IPS DF 6.9 (cell line): ENCODE data around the gene TNFRSF9.
"Not testable (repeated sequence)": the region's sequence is repeated elsewhere in the genome, so short reads cannot be mapped to it uniquely, and the experiment has no call there.

Experiments
- DNase-seq: peaks from one replicate; pipeline ENCODE4 v3.0.0-alpha.2; 2013; ENCODE audit warnings: low read depth, low spot score
- H3K27ac ChIP-seq: one replicate; pipeline ENCODE4 v1.5.1; 2013; ENCODE audit warnings: low read length, control low read depth
- H3K27me3 ChIP-seq: 2 replicates; pipeline ENCODE4 v1.6.1; 2013; ENCODE audit warnings: mild to moderate bottlenecking, low read length; ENCODE audit not compliant: control insufficient read depth, insufficient read depth
- H3K36me3 ChIP-seq: 2 replicates; pipeline ENCODE4 v1.6.1; 2013; ENCODE audit warnings: low read length; ENCODE audit not compliant: control insufficient read depth, insufficient read depth
- H3K4me1 ChIP-seq: 2 replicates; pipeline ENCODE4 v1.6.1; 2013; ENCODE audit warnings: low read length; ENCODE audit not compliant: control insufficient read depth, insufficient read depth
- H3K4me3 ChIP-seq: 2 replicates; pipeline ENCODE4 v1.5.1; 2013; ENCODE audit warnings: mild to moderate bottlenecking, low read length
- H3K9me3 ChIP-seq: 2 replicates; pipeline ENCODE4 v1.6.1; 2013; ENCODE audit warnings: low read length, inconsistent platforms; ENCODE audit not compliant: control insufficient read depth, insufficient read depth
- WGBS: extraction: QIAGEN DNeasy Blood & Tissue Kit; methylation state at CpG from one replicate; pipeline ENCODE4 v1.1.7; 2013; ENCODE audit warnings: mixed read lengths, missing lambda C conversion rate; ENCODE audit not compliant: insufficient read length, insufficient coverage; 5-methylcytosine and 5-hydroxymethylcytosine counted together

The TNFRSF9 gene

DNA sequence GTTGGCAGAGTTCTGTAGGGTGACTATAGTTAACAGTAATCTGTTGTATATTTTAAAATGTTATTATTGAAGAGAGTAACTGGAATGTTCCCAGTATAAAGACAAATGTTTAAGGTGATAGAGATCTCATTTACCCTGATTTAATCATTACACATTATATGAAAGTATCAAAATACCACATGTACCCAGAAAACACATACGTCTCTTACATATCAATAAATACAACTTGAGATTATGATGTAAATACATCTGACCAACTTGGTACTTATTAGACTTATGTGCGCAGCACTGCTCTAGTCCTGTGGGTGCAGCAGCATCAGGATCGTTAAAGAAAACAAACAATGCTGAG is 20.2 kb upstream of the TNFRSF9 start:
- no peak overlapping the region for H3K27ac ChIP-seq
- DNase-seq: no peak
- peak overlapping the region; percentile 74; the same call in 1 of the 2 replicates for H3K4me3 ChIP-seq
- no peaks in the 10 kb centered on the region for H3K4me1 ChIP-seq
- H3K27me3 ChIP-seq: no peaks in the 10 kb centered on the region
- peaks cover 7% of the 10 kb centered on the region for H3K36me3 ChIP-seq
- H3K9me3 ChIP-seq: no peaks in the 10 kb centered on the region
- no CpG with 5 or more reads among the region's 3 CpGs for WGBS

DNA sequence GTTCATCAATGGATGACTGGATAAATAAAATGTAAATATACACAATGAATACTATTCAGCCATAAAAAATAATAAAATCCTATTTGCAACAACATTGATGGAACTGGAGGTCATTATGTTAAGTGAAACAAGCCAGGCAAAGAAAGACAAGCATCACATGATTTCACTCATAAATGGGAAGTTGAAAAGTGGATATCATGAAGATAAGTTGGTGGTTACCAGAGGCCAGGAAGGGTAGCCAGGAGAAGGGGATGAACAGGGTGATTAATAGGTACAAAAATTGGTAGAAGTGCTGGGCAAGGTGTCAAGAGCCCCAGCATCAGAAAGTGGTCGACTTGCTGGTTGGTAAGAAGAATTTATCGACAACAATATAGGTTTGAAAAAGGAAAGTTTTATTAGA is 19.5 kb upstream of the TNFRSF9 start:
- no peaks in the 10 kb centered on the region for H3K4me1 ChIP-seq
- no peak for DNase-seq
- H3K4me3 ChIP-seq: no peak overlapping the region; the same call in 1 of the 2 replicates
- peaks cover 2% of the 10 kb centered on the region; the same call in 1 of the 2 replicates for H3K36me3 ChIP-seq
- WGBS: no CpG with 5 or more reads among the region's 2 CpGs
- no peaks in the 10 kb centered on the region for H3K9me3 ChIP-seq
- H3K27me3 ChIP-seq: no peaks in the 10 kb centered on the region
- no peak overlapping the region for H3K27ac ChIP-seq

- no CpG with 5 or more reads among the region's 10 CpGs for WGBS
- H3K27me3 ChIP-seq: no peaks in the 10 kb centered on the region
- DNase-seq: no peak
- H3K27ac ChIP-seq: no peak overlapping the region
- H3K9me3 ChIP-seq: no peaks in the 10 kb centered on the region
- H3K4me1 ChIP-seq: no peaks in the 10 kb centered on the region
- no peak overlapping the region for H3K4me3 ChIP-seq
- H3K36me3 ChIP-seq: no peaks in the 10 kb centered on the region
These were observed 15.8 kb upstream of the TNFRSF9 start for GRCh38 chr1:7956218-7957032.

DNA sequence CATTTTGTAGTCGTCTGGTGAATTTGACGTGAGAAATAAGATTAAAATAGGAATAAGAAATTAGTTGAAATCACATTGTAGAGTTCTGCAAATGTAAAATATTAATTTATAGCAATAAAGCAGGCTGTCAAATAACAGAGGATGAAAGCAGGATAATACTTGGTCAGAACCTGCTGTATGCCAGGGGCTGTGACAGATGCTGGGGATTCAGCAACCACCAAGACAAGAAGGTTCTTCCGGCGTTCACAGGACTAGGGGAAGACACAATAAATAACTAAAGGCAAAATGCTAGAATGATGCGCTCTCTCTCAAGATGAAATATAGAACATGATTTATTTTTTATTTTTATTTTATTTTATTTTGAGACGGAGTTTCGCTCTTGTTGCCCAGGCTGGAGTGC is 14.0 kb upstream of the TNFRSF9 start:
- no peak overlapping the region for H3K4me3 ChIP-seq
- no CpG with 5 or more reads among the region's 7 CpGs for WGBS
- no peaks in the 10 kb centered on the region for H3K4me1 ChIP-seq
- H3K27ac ChIP-seq: no peak overlapping the region
- no peaks in the 10 kb centered on the region for H3K36me3 ChIP-seq
- no peaks in the 10 kb centered on the region for H3K27me3 ChIP-seq
- DNase-seq: no peak
- no peaks in the 10 kb centered on the region for H3K9me3 ChIP-seq

GRCh38 chr1:7953850-7954609 is 13.4 kb upstream of the TNFRSF9 start:
- DNase-seq: no peak

GRCh38 chr1:7952791-7953190 is 12.2 kb upstream of the TNFRSF9 start:
- H3K27me3 ChIP-seq, H3K4me1 ChIP-seq, H3K36me3 ChIP-seq, H3K27ac ChIP-seq, H3K4me3 ChIP-seq, DNase-seq, H3K9me3 ChIP-seq: not testable (repeated sequence)
- no CpG with 5 or more reads among the region's 30 CpGs for WGBS

More at GRCh38 chr1:7953850-7954609, 13.4 kb upstream of the TNFRSF9 start:
- Histone ChIP-seq H3K36me3 (no peaks in the 10 kb centered on the region), H3K4me3 (peak overlapping the region; percentile 31; the same call in 1 of the 2 replicates), H3K27me3 (no peaks in the 10 kb centered on the region), H3K9me3 (no peaks in the 10 kb centered on the region), H3K4me1 (no peaks in the 10 kb centered on the region), H3K27ac (no peak overlapping the region)
- WGBS: no CpG with 5 or more reads among the region's 65 CpGs

- Histone ChIP-seq H3K27me3 (no peaks in the 10 kb centered on the region), H3K4me1 (no peaks in the 10 kb centered on the region), H3K27ac (no peak overlapping the region), H3K4me3 (no peak overlapping the region), H3K36me3 (no peaks in the 10 kb centered on the region), H3K9me3 (no peaks in the 10 kb centered on the region)
- no CpG with 5 or more reads among the region's 5 CpGs for WGBS
- no peak for DNase-seq
These were observed 8.3 kb upstream of the TNFRSF9 start for GRCh38 chr1:7948960-7949359.

DNA sequence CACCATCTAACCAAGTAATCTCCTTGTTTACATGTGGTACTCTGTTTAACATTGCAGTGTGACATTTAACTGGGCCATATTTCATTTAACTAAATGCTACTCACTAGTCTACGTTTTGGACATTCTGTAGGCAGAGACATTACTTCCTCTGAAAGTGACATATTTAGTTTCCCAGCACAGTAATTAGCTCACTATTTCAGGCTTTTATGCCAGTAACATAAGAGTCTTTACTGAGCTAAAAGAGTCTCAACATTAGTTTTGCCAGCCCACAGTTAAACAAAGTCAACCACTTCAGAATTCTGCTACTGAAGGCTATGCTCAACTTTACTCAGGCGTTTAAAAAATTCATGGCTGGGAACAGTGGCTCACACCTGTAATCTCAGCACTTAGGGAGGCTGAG is 2.6 kb upstream of the TNFRSF9 start:
- no peak for DNase-seq
- Histone ChIP-seq H3K9me3 (no peaks in the 10 kb centered on the region), H3K27me3 (peaks cover 9% of the 10 kb centered on the region; the same call in 1 of the 2 replicates), H3K4me3 (no peak overlapping the region), H3K36me3 (no peaks in the 10 kb centered on the region), H3K27ac (no peak overlapping the region), H3K4me1 (no peaks in the 10 kb centered on the region)
- no CpG with 5 or more reads among the region's 2 CpGs for WGBS

DNA sequence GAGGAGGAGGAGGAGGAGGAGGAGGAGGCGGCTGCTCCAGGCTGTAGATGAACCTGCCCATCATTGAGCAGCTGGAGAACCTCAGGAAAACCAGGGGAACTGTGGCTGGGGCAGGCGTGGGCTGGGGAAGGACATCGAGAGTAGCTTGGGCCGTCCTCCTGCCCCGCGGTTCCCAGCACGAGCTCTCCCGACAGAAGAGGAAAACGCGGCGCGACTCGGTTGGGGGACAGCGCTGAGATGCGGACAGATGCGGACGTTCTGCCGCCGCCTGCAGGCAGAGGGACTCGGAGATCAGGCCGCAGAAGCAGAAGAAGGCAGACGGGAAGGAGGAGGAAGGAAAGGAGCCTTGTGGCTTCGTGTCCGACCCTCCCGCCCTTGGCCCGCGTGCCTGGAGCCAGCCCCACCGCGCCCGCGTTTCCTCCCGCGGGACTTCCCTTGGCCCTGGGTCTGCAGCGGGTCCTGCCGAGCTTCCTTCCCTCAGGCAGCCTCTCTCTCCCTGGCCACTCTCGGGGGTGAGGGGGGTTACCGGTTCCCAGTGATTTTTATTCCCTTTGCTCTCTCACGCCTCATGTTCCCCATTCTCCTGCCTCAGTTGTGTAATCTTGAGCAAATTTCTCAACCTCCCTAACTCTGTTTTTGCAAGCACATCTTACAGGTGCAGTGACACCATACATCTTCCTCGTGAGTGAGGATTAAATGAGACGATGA is 1.7 kb upstream of the TNFRSF9 start:
- Histone ChIP-seq H3K4me1 (no peaks in the 10 kb centered on the region), H3K27ac (no peak overlapping the region), H3K4me3 (no peak overlapping the region; the same call in 1 of the 2 replicates), H3K27me3 (peaks cover 9% of the 10 kb centered on the region; the same call in 1 of the 2 replicates), H3K36me3 (no peaks in the 10 kb centered on the region), H3K9me3 (no peaks in the 10 kb centered on the region)
- no CpG with 5 or more reads among the region's 40 CpGs for WGBS
- DNase-seq: peak; percentile 45

DNA sequence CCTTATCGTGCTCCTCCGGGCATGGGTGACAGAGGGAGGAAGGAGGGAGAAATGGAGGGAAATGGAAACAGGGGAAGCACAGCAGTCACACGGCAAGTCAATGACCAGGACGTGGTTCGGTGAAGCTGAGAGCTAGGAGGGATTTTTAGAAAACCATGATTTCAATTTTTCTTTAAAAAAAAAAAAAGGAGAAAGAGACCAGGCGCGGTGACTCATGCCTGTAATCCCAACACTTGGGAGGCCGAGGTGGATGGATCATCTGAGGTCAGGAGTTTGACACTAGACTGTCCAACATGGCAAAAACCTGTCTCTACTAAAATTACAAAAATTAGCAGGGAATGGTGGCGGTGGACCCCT is 776 bp upstream of the TNFRSF9 start:
- no peak overlapping the region for H3K27ac ChIP-seq
- no peak overlapping the region for H3K4me3 ChIP-seq
- peaks cover 9% of the 10 kb centered on the region; the same call in 1 of the 2 replicates for H3K27me3 ChIP-seq
- H3K4me1 ChIP-seq: no peaks in the 10 kb centered on the region
- H3K36me3 ChIP-seq: no peaks in the 10 kb centered on the region
- WGBS: no CpG with 5 or more reads among the region's 9 CpGs
- no peaks in the 10 kb centered on the region for H3K9me3 ChIP-seq
- DNase-seq: no peak
